Testis (tissue), 3 donors: ENCODE data around the gene SIK3. TPM values are rescaled to one million over a fixed set of nuclear protein-coding genes. Genes with fewer than 3 reads are reported as not detected.

ENCODE experiments used
- DNase-seq: peaks from one replicate; pipeline ENCODE4 v3.0.0-alpha.2; 2019
- H3K27ac ChIP-seq, 2 donors: fragments of 200-600 bp; sonication (generic); one replicate each; pipeline ENCODE4 v1.5.1; 2019
- H3K27me3 ChIP-seq: fragments of 200-600 bp; sonication (generic); one replicate; pipeline ENCODE4 v1.5.1; 2019
- H3K36me3 ChIP-seq: fragments of 200-600 bp; sonication (generic); one replicate; pipeline ENCODE4 v1.5.1; 2017; ENCODE audit warnings: low read depth; ENCODE audit errors: missing control alignments
- H3K4me1 ChIP-seq: fragments of 200-600 bp; sonication (generic); one replicate; pipeline ENCODE4 v1.5.1; 2019
- H3K4me3 ChIP-seq, 2 donors: fragments of 200-600 bp; sonication (generic); one replicate each; pipeline ENCODE4 v1.5.1; 2017 to 2019
- H3K9me3 ChIP-seq: fragments of 200-600 bp; sonication (generic); one replicate; pipeline ENCODE4 v1.5.1; 2017
- CTCF ChIP-seq, 3 experiments: fragments of 450-650 bp in 2 of 3; fragments of 200-600 bp in 1 of 3; sonication (generic) in 1 of 3; IDR thresholded peaks; one replicate each; pipeline ENCODE4 v1.5.1; 2016 to 2019; ENCODE audit warnings: antibody characterized with exemption in 3 of 3, mild to moderate bottlenecking in 2 of 3, moderate library complexity in 1 of 3
- POLR2A ChIP-seq: fragments of 450-650 bp; IDR thresholded peaks from one replicate; pipeline ENCODE4 v1.6.1; 2017; ENCODE audit warnings: antibody characterized with exemption, mild to moderate bottlenecking, moderate library complexity
- WGBS, 2 donors: methylation state at CpG; one replicate each; pipeline ENCODE4 v1.1.5; 2018; 5-methylcytosine and 5-hydroxymethylcytosine counted together
- intact Hi-C: fragments of 100-400 bp; cut with DNase I; formaldehyde crosslinking; loops from one replicate; pipeline ENCODE4 v1.15.1; 2023; ENCODE audit warnings: low total_unique reads
- polyA plus RNA-seq: library from polyadenylated mRNA; stranded (reverse); fragments of 350-450 nt; fragmentation: Illumina TruSeq; extraction: RNeasy Lipid Tissue Mini Kit (QIAGEN cat#74804); gene quantifications from one replicate; pipeline ENCODE4 v1.2.3, GENCODE V29; 2014; ENCODE audit warnings: low read depth, low replicate concordance; ENCODE audit not compliant: insufficient read depth
- total RNA-seq, 2 donors: library from RNA; depleted of rRNA; stranded (reverse); fragments of >200 nt; gene quantifications; one replicate each; pipeline ENCODE4 v1.2.3, GENCODE V29; 2016

Gene SIK3
- total and polyA plus RNA-seq, 3 donors from 2014 or later = 112 to 125 (median 123) TPM

GRCh38 chr11:117076941-117077691 lies 21.1 kb downstream of the SIK3 start:
- Histone ChIP-seq H3K36me3 (no peaks in the 10 kb centered on the region), H3K4me3 (no peak overlapping the region), H3K9me3 (no peaks in the 10 kb centered on the region), H3K27ac (no peak overlapping the region), H3K27me3 (no peaks in the 10 kb centered on the region), H3K4me1 (peaks cover 4% of the 10 kb centered on the region)
- intact Hi-C loops = no loop called here
- TF ChIP-seq POLR2A = no peak
- no peak for TF ChIP-seq CTCF (IDR thresholded peaks at IDR 0.05)
- WGBS, 2 donors = 64 to 66% methylated on average over 3 of the region's 3 CpGs
- DNase-seq = no peak

GRCh38 chr11:117075186-117075585 lies 23.0 kb downstream of the SIK3 start:
- H3K4me1 ChIP-seq = peaks cover 6% of the 10 kb centered on the region
- H3K9me3 ChIP-seq = no peaks in the 10 kb centered on the region
- WGBS, 2 donors = 94% methylated on average over 1 of the region's 1 CpG
- DNase-seq = no peak
- H3K27me3 ChIP-seq = no peaks in the 10 kb centered on the region
- TF ChIP-seq CTCF (IDR thresholded peaks at IDR 0.05) (no peak), POLR2A (no peak)
- no peaks in the 10 kb centered on the region for H3K36me3 ChIP-seq
- no peak overlapping the region for H3K27ac ChIP-seq
- H3K4me3 ChIP-seq = no peak overlapping the region
- intact Hi-C loops = no loop called here

GRCh38 chr11:117074119-117074518 lies 24.1 kb downstream of the SIK3 start:
- TF ChIP-seq POLR2A = no peak
- Histone ChIP-seq H3K9me3 (no peaks in the 10 kb centered on the region), H3K27me3 (no peaks in the 10 kb centered on the region), H3K27ac (no peak overlapping the region), H3K4me1 (peaks cover 10% of the 10 kb centered on the region), H3K4me3 (no peak overlapping the region), H3K36me3 (no peaks in the 10 kb centered on the region)
- DNase-seq = no peak
- intact Hi-C loops = no loop called here

GRCh38 chr11:117073539-117073938 lies 24.7 kb downstream of the SIK3 start:
- TF ChIP-seq CTCF (IDR thresholded peaks at IDR 0.05) = no peak
- no peak for TF ChIP-seq POLR2A
- Histone ChIP-seq H3K36me3 (no peaks in the 10 kb centered on the region), H3K27me3 (no peaks in the 10 kb centered on the region), H3K9me3 (no peaks in the 10 kb centered on the region), H3K4me1 (peaks cover 10% of the 10 kb centered on the region), H3K27ac (no peak overlapping the region), H3K4me3 (no peak overlapping the region)
- DNase-seq = no peak
- 61 to 63% methylated on average over 2 of the region's 2 CpGs for WGBS, 2 donors
- intact Hi-C loops = no loop called here

- intact Hi-C loops = no loop called here
- no peaks in the 10 kb centered on the region for H3K9me3 ChIP-seq
- TF ChIP-seq CTCF (IDR thresholded peaks at IDR 0.05) = no peak
- TF ChIP-seq POLR2A = no peak
- DNase-seq = no peak
- H3K4me1 ChIP-seq = peaks cover 10% of the 10 kb centered on the region
- H3K36me3 ChIP-seq = no peaks in the 10 kb centered on the region
- no peak overlapping the region for H3K4me3 ChIP-seq
- 80 to 96% methylated on average over 5 of the region's 5 CpGs for WGBS, 2 donors
- H3K27ac ChIP-seq = no peak overlapping the region
- no peaks in the 10 kb centered on the region for H3K27me3 ChIP-seq
Observed at GRCh38 chr11:117072517-117073461, 25.4 kb downstream of the SIK3 start.
